Mesendoderm (in vitro differentiated cells): ENCODE results near the gene IL6.

Experiments
- DNase-seq: peaks from one replicate; pipeline ENCODE4 v3.0.0; 2013
- H2AK5ac ChIP-seq: 2 replicates; pipeline ENCODE4 v1.6.1; 2013; ENCODE audit warnings: low read length, inconsistent platforms
- H2BK120ac ChIP-seq: 2 replicates; pipeline ENCODE4 v1.6.1; 2013; ENCODE audit warnings: low read depth, mild to moderate bottlenecking, low read length, moderate library complexity, mixed read lengths
- H2BK15ac ChIP-seq: replicated peaks from 2 replicates; pipeline ENCODE4 v1.6.1; 2013; ENCODE audit warnings: low read depth, mild to moderate bottlenecking, moderate library complexity
- H2BK5ac ChIP-seq: 2 replicates; pipeline ENCODE4 v1.6.1; 2013; ENCODE audit warnings: low read length, inconsistent platforms
- H3K18ac ChIP-seq: 2 replicates; pipeline ENCODE4 v1.6.1; 2013; ENCODE audit warnings: mild to moderate bottlenecking, low read length, mixed read lengths
- H3K23ac ChIP-seq: one replicate; pipeline ENCODE4 v1.6.1; 2013; ENCODE audit warnings: low read length
- H3K27ac ChIP-seq: 2 replicates; pipeline ENCODE4 v1.5.1; 2013; ENCODE audit warnings: low read depth, mild to moderate bottlenecking, inconsistent platforms, low read length, moderate library complexity
- H3K27me3 ChIP-seq: 2 replicates; pipeline ENCODE4 v1.6.1; 2013; ENCODE audit warnings: low read length, control low read depth, mild to moderate bottlenecking, inconsistent platforms; ENCODE audit not compliant: insufficient read depth, poor library complexity
- H3K36me3 ChIP-seq: 2 replicates; pipeline ENCODE4 v1.6.1; 2013; ENCODE audit warnings: low read length, inconsistent platforms; ENCODE audit not compliant: control insufficient read depth, insufficient read depth
- H3K4ac ChIP-seq: one replicate; pipeline ENCODE4 v1.6.1; 2013; ENCODE audit warnings: low read depth, mild to moderate bottlenecking, low read length, moderate library complexity
- H3K4me1 ChIP-seq: 2 replicates; pipeline ENCODE4 v1.6.1; 2013; ENCODE audit warnings: low read depth, low read length, inconsistent platforms; ENCODE audit not compliant: control insufficient read depth
- H3K4me2 ChIP-seq: 2 replicates; pipeline ENCODE4 v1.6.1; 2013; ENCODE audit warnings: low read length
- H3K4me3 ChIP-seq: 2 replicates; pipeline ENCODE4 v1.5.1; 2013; ENCODE audit warnings: mild to moderate bottlenecking, low read length
- H3K56ac ChIP-seq: one replicate; pipeline ENCODE4 v1.6.1; 2013; ENCODE audit warnings: low read length
- H3K79me1 ChIP-seq: 2 replicates; pipeline ENCODE4 v1.6.1; 2013; ENCODE audit warnings: low read length, inconsistent platforms
- H3K79me2 ChIP-seq: 2 replicates; pipeline ENCODE4 v1.6.1; 2013; ENCODE audit warnings: mild to moderate bottlenecking, low read length; ENCODE audit not compliant: control insufficient read depth, insufficient read depth
- H3K9ac ChIP-seq: 2 replicates; pipeline ENCODE4 v1.6.1; 2013; ENCODE audit warnings: low read length, inconsistent platforms
- H4K5ac ChIP-seq: one replicate; pipeline ENCODE4 v1.6.1; 2013; ENCODE audit warnings: low read length
- H4K8ac ChIP-seq: one replicate; pipeline ENCODE4 v1.6.1; 2013; ENCODE audit warnings: low read depth, mild to moderate bottlenecking, control low read depth, low read length, moderate library complexity
- WGBS: extraction: QIAGEN DNeasy Blood & Tissue Kit; methylation state at CpG from one replicate; pipeline ENCODE4 v1.1.7; 2013; ENCODE audit warnings: low lambda C conversion rate, missing lambda C conversion rate; ENCODE audit not compliant: insufficient coverage; ENCODE audit errors: extremely low coverage; 5-methylcytosine and 5-hydroxymethylcytosine counted together

IL6 gene

GRCh38 chr7:22729180-22729825, 2.3 kb downstream of the IL6 start:
- Histone ChIP-seq H2AK5ac (no peak overlapping the region), H2BK120ac (no peak overlapping the region), H3K18ac (peak overlapping the region; percentile 70), H3K56ac (no peak overlapping the region), H2BK5ac (no peak overlapping the region), H3K23ac (no peak overlapping the region), H3K4me3 (no peak overlapping the region), H3K79me1 (no peaks in the 10 kb centered on the region), H4K5ac (no peak overlapping the region), H3K4me1 (peaks cover 3% of the 10 kb centered on the region), H3K4ac (no peak overlapping the region), H3K79me2 (no peaks in the 10 kb centered on the region), H3K36me3 (no peaks in the 10 kb centered on the region), H3K27ac (no peak overlapping the region), H3K27me3 (no peaks in the 10 kb centered on the region), H2BK15ac (no peak overlapping the region), H3K4me2 (no peak overlapping the region), H4K8ac (no peak overlapping the region), H3K9ac (no peak overlapping the region)
- no peak for DNase-seq
- WGBS = no CpG with 5 or more reads among the region's 3 CpGs

- Histone ChIP-seq H3K79me1 (no peaks in the 10 kb centered on the region), H3K23ac (no peak overlapping the region), H3K4me2 (no peak overlapping the region), H3K27ac (no peak overlapping the region), H3K4me3 (no peak overlapping the region), H2BK120ac (no peak overlapping the region), H2AK5ac (no peak overlapping the region), H2BK15ac (no peak overlapping the region), H3K4me1 (peaks cover 3% of the 10 kb centered on the region), H3K18ac (peak overlapping the region; percentile 46), H3K9ac (no peak overlapping the region), H4K5ac (no peak overlapping the region), H2BK5ac (no peak overlapping the region), H3K36me3 (no peaks in the 10 kb centered on the region), H3K27me3 (no peaks in the 10 kb centered on the region), H3K56ac (no peak overlapping the region), H3K79me2 (no peaks in the 10 kb centered on the region), H4K8ac (no peak overlapping the region), H3K4ac (no peak overlapping the region)
- DNase-seq = no peak
- WGBS = no CpG with 5 or more reads among the region's 2 CpGs
These were observed 3.2 kb downstream of the IL6 start for GRCh38 chr7:22730066-22730710.

- Histone ChIP-seq H2BK120ac (no peak overlapping the region), H2BK5ac (no peak overlapping the region), H3K9ac (no peak overlapping the region), H2AK5ac (no peak overlapping the region), H3K27ac (no peak overlapping the region), H3K27me3 (no peaks in the 10 kb centered on the region), H3K79me1 (no peaks in the 10 kb centered on the region), H3K4me1 (peaks cover 2% of the 10 kb centered on the region), H3K4ac (no peak overlapping the region), H4K5ac (no peak overlapping the region), H2BK15ac (no peak overlapping the region), H3K36me3 (no peaks in the 10 kb centered on the region), H3K79me2 (no peaks in the 10 kb centered on the region), H3K4me2 (no peak overlapping the region), H4K8ac (no peak overlapping the region), H3K18ac (no peak overlapping the region), H3K4me3 (no peak overlapping the region), H3K56ac (no peak overlapping the region), H3K23ac (no peak overlapping the region)
- no peak for DNase-seq
- whole genome bisulfite sequencing = no CpG with 5 or more reads among the region's 5 CpGs
These were observed 4.1 kb downstream of the IL6 start for GRCh38 chr7:22730921-22731654.

- H4K5ac ChIP-seq = no peak overlapping the region
- WGBS = no CpG with 5 or more reads among the region's 2 CpGs
- no peak for DNase-seq
- no peak overlapping the region for H3K27ac ChIP-seq
- no peaks in the 10 kb centered on the region for H3K36me3 ChIP-seq
- no peak overlapping the region for H3K4ac ChIP-seq
- no peaks in the 10 kb centered on the region for H3K79me1 ChIP-seq
- H3K56ac ChIP-seq = no peak overlapping the region
- no peak overlapping the region for H3K23ac ChIP-seq
- H3K27me3 ChIP-seq = no peaks in the 10 kb centered on the region
- H2BK5ac ChIP-seq = no peak overlapping the region
- no peak overlapping the region for H3K4me3 ChIP-seq
- H3K4me2 ChIP-seq = no peak overlapping the region
- H4K8ac ChIP-seq = no peak overlapping the region
- H2BK120ac ChIP-seq = no peak overlapping the region
- no peak overlapping the region for H2AK5ac ChIP-seq
- no peak overlapping the region for H2BK15ac ChIP-seq
- no peaks in the 10 kb centered on the region for H3K4me1 ChIP-seq
- H3K9ac ChIP-seq = no peak overlapping the region
- H3K79me2 ChIP-seq = no peaks in the 10 kb centered on the region
- no peak overlapping the region for H3K18ac ChIP-seq
These were observed 4.8 kb downstream of the IL6 start for GRCh38 chr7:22731766-22732165.

GRCh38 chr7:22732556-22733126, 5.6 kb downstream of the IL6 start:
- no CpG with 5 or more reads among the region's 4 CpGs for WGBS
- no peak overlapping the region for H2BK120ac ChIP-seq
- no peak overlapping the region for H2AK5ac ChIP-seq
- no peaks in the 10 kb centered on the region for H3K36me3 ChIP-seq
- H3K23ac ChIP-seq = no peak overlapping the region
- no peaks in the 10 kb centered on the region for H3K27me3 ChIP-seq
- H3K27ac ChIP-seq = no peak overlapping the region
- no peak for DNase-seq
- no peak overlapping the region for H4K8ac ChIP-seq
- no peak overlapping the region for H2BK15ac ChIP-seq
- H3K9ac ChIP-seq = no peak overlapping the region
- no peak overlapping the region for H4K5ac ChIP-seq
- no peak overlapping the region for H3K4me2 ChIP-seq
- no peak overlapping the region for H3K4ac ChIP-seq
- H3K4me3 ChIP-seq = no peak overlapping the region
- no peaks in the 10 kb centered on the region for H3K79me2 ChIP-seq
- H3K4me1 ChIP-seq = no peaks in the 10 kb centered on the region
- no peaks in the 10 kb centered on the region for H3K79me1 ChIP-seq
- H3K56ac ChIP-seq = no peak overlapping the region
- H2BK5ac ChIP-seq = no peak overlapping the region
- no peak overlapping the region for H3K18ac ChIP-seq
